ENCODE results near the gene ACSF3.

ACSF3 gene

DNA sequence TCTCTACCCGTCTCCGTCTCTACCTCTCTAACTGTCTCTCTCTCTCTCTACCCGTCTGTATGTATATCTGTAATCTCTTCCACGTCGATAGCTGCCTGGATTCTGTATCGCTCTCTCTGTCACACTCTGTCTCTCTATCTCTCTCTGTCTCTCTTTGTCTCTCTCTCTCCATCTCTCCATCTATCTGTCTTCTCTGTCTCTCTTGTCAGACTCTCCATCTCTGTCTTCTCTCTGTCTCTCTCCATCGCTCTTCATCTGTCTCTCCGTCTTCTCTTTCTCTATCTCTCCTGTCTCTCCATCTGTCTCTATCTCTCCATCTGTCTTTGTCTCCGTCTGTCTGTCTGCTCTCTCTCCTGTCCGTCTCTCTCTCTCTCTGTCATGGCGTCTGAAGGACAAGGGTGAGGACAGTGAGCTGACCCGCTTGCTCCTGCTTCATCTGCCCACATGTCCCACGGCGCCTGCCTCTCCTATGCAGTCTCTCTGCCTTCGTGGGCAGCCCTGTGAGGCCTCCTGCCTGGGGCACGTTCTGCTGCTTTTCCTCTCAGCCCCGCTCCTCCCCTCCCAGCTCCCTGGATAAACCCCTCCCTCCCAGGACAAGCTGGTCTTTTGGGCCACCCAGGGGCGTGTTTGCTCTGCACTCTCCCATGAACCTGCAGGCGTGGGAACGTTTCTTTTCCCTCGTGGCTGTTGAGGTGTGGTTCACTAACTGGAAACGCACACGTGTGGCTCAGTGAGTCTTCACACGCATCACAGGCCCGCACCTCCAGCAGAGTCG lies 18.9 kb downstream of the ACSF3 start:
- no peak for DNase-seq (ENCODE audit: low spot score)

DNA sequence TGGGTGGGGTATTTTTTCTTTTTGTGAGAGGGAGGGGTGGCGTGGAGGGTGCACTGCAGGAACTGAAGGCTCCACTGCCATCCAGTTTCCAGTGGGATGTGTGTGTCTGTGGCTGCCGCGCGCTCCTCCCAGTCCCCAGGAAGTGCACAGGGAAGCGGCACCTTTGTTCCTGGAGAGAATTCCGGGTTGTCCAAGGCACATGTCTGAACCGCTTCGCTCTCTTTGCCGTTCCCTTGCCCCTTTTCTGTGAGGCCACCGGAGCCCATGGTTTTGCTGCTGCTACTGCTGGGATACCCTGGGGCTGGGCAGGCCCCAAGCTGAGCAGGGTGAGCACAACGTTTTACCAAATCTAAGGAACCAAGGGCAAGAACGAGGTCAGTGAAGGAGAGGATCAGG lies 19.5 kb downstream of the ACSF3 start:
- DNase-seq (ENCODE audit: low spot score), result no peak

GRCh38 chr16:89113661-89114060 lies 20.0 kb downstream of the ACSF3 start:
- no peak for DNase-seq (ENCODE audit: low spot score)

DNA sequence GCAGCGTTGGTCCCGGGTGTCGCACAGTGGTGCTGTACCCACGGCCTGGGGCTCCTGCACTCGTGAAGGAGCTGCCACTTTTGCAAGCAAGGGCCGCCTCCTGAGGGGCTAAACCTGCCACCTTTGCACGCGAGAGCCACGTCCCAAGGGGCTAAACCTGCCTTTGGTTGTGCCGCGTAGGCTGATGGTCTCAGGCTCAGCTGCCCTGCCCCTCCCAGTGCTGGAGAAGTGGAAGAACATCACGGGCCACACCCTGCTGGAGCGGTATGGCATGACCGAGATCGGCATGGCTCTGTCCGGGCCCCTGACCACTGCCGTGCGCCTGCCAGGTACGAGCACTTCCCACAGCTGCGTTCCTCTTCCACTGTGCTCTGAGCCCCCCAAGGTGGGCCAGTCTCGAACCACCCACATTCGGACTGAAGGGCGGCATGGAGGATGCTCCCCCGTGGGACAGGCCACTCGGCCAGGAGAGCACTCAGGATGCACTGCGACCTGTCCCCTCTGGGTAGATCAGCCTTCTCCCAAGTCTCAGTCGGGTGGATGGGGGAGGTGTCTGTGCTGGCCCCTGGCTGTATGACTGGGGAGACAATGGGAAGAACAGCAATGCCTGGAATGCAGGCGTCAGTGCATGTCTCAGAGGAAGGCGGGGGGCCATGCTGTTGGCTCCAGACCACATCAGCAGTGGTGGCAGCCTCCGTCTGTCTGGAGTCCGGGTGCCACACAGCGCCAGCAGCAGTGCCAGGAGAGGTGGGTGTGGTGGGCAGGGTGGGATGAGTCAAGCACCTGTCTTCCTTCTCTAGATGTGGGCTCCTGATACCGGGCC lies 20.7 kb downstream of the ACSF3 start:
- DNase-seq (ENCODE audit: low spot score), result no peak

DNA sequence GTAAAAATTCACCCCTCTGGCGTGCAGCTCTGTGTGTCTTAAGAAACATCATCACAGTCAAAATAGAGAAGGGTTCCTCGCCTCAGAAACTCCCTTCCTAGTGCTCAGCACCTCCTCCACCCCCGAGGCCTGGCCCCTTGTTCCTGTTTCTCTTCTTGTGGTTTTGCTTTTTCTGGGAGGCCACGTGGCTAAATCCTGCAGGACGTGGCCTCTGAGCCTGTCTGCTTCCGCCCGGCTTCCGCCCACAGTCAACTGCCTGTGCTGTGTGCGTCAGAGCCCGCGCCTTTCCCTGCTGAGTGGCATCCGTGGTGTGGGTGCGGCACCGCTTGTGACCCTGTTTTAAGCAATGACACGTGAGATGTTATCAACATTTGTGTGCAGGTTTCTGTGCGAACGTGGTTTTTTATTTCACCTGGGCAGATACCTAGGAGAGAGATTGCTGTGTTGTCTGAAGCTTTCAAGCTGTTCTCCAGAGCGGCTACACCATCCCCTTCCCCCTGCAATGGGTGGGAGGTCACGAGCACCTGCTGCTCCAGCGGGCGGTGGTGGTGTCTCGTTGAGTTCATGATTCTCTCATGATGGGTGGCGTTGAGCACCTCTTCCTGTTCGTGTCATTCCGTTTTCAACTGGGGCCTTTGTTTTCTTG lies 21.7 kb downstream of the ACSF3 start:
- no peak for DNase-seq (ENCODE audit: low spot score)

- no peak for DNase-seq (ENCODE audit: low spot score)
Observed at GRCh38 chr16:89116341-89117226, 22.9 kb downstream of the ACSF3 start.

DNA sequence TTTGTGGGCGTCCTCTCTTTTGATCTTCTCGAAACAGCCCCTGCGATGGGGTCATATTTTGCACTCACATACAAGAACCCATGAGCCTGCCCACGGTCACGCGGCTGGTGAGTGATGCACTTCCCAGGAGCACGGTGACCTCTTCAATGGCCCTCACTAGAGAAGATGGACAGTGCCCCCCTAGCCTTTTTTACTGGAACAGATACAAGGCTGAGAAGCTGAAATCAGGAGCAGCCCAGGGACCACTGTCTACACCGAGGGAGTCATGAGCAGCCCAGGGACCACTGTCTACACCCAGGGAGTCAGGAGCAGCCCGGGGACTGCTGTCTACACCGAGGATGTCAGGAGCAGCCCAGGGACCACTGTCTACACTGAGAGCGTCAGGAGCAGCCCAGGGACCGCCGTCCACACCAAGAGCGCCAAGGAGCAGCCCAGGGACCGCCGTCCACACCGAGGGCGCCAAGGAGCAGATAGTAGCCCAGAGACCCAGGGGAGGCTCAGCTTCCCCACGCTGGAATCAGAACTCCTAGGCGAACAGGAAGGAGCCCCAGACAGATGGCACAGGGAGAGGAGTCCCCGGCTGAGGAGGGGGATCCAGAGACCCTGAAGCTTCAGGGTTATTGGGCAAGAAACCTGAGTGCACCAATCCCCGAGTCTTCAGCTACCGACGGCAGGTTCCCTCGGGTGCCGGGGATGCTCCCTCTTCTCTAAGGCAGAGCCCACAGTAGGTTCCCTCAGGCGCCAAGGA lies 23.7 kb downstream of the ACSF3 start:
- no peak for DNase-seq (ENCODE audit: low spot score)

DNA sequence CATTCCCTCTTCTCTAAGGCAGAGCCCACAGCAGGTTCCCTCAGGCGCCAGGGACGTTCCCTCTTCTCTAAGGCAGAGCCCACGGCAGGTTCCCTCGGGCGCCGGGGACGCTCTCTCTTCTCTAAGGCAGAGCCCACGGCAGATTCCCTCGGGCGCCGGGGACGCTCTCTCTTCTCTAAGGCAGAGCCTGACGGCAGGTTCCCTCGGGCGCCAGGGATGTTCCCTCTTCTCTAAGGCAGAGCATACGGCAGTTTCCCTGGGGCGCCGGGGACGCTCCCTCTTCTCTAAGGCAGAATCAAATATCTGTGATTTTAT lies 24.3 kb downstream of the ACSF3 start:
- no peak for DNase-seq (ENCODE audit: low spot score)

- no peak for DNase-seq (ENCODE audit: low spot score)
Observed at GRCh38 chr16:89118361-89119165, 24.9 kb downstream of the ACSF3 start.

- no peak for DNase-seq (ENCODE audit: low spot score)
Observed at GRCh38 chr16:89119166-89119621, 25.5 kb downstream of the ACSF3 start.

DNA sequence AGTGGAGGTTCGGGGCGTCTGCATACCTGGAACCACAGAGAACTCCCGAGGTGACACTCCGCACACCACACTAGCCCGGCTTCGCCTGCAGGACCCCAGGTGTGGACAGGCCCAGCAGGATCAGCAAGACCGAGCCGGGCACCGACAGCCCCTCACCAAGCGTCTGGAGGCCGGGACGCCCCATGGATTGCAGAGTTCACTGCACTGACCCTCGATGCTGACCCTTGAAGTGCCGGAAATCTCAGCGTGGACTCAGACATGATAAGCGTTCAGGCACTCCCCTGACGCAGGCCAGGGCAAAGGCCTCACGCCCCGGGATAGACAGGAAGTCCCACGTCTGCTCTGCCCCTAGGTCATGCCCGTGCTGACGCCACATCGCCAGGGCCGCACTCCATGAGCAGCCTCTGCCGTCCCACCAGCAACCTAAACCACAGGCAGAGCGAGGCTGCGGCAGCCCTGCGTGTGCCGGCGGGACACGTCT lies 26.0 kb downstream of the ACSF3 start:
- DNase-seq (ENCODE audit: low spot score), result no peak

GRCh38 chr16:89120281-89120680 lies 26.6 kb downstream of the ACSF3 start:
- DNase-seq (ENCODE audit: low spot score), result no peak

GRCh38 chr16:89120921-89121351 lies 27.3 kb downstream of the ACSF3 start:
- no peak for DNase-seq (ENCODE audit: low spot score)

DNA sequence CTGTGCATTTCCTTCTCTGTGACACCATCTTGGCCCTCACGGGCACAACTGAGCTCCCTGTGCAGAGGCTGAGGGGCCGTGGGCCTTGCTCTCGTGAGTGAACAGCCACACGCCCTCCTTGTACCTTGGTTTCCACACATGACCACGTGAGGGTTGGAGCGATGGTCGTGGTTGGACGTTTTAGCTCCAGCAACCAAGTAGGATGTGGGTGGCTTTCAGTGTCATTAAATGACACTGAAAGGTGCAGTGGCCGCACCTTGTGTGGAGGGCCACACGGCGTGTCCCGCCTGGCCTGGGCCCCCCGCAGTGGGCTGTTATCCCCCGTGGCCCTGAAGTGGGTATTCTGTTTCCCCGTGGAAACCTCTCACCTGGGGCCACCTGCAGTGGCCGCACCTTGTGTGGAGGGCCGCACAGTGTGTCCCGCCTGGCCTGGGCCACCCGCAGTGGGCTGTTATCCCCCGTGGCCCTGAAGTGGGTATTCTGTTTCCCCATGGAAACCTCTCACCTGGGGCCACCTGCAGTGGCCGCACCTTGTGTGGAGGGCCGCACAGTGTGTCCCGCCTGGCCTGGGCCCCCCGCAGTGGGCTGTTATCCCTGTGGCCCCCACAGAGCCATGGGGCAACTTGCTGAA lies 28.2 kb downstream of the ACSF3 start:
- DNase-seq (ENCODE audit: low spot score), result no peak

DNA sequence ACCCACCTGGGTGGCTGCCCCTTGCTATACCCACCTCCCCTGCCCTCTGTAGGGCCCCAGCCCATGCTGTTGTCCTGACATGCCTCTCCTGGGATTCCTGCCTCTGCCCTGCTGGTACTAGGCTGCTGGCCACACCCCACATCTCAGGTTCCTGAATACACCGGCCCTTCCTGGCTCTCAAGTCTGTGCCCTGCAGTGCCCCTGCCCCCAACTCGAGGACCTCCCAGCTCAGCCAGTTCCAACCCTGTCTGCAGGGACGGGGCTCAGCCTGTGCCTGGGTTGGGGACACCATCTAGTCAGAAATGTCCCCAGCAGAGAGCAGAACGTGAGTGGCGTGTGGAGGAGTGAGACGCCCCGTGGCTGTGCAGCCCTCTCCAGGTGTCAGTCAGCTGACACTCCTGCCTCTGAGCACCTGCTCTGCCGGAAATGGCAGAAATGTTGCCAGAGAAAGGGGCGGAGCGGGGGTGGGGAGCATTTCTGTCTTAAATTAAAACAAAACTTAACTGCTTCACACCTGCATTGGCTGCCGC lies 28.7 kb downstream of the ACSF3 start:
- no peak for DNase-seq (ENCODE audit: low spot score)

DNA sequence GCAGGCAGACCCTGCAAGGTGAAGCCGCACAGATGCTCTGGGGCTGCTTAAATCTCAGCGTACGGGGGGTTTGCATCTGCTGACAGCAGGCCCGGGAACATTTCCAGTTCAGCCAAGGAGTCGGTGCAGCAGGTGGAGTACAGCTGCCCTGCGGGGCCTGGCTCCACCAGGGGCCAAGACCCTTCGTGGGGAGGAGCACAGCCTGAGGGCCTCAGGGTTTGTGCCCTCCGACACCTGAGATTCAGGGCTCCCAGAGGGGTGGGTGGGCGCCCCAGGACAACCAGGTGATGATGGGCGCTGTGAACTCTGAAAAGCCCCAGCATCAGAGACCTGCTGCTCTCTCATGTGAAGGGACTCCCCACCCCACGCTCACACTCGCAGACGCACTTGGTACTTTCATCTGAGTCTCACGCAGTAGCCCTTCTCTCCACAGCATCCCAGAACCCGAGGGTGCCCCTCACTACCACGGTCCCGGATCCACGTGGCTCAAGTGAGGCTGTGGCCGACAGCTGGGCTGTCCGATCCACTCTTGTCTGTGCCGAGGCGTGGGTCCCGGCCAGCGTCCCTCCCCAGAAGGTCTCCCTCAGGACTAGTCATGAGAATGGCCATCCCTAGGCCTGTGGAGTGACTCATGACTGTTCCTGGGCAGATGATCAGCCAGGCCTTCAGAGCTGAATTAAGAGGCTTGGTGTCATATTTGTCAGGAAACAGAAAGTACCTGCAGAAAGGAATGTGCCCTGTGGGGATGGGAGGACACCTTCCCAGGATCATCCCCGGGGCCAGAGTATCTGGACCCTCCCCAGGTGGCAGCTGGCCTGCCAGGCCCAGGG lies 29.6 kb downstream of the ACSF3 start:
- no peak for DNase-seq (ENCODE audit: low spot score)

- DNase-seq (ENCODE audit: low spot score), result no peak
Observed at GRCh38 chr16:89123831-89124100, 30.1 kb downstream of the ACSF3 start.

GRCh38 chr16:89129378-89129777 lies 35.7 kb downstream of the ACSF3 start:
- DNase-seq (ENCODE audit: low spot score), result no peak

DNA sequence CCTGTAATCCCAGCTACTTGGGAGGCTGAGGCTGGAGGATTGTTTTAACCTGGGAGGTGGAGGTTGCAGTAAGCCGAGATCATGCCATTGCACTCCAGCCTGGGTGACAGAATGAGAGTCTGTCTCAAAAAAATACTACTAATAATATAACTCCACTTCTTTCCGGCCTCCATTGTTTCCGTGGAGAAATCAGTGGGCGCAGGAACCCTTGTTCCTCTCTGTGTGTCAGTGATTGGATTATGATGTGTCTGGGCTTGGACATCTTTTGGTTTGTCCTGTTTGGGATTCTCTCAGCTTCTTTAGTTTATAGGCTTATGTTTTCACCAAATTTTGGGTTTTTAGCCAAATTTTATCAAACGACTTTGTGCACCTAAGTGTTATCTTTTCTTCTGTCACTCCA lies 36.8 kb downstream of the ACSF3 start:
- DNase-seq (ENCODE audit: low spot score), result no peak

Measured in HuH-7 (cell line).